Kidney epithelial cell (primary cell): ENCODE measurements around the gene GRID2. TPM values are rescaled to one million over a fixed set of nuclear protein-coding genes. Genes with fewer than 3 reads are reported as not detected.

Experiments used
- DNase-seq: peaks from one replicate; pipeline ENCODE4 v3.0.0-alpha.2; 2010; ENCODE audit warnings: low read depth
- H3K27me3 ChIP-seq: 2 replicates; pipeline ENCODE4 v1.6.0; 2011; ENCODE audit warnings: low read length; ENCODE audit not compliant: control insufficient read depth, insufficient read depth
- H3K36me3 ChIP-seq: 2 replicates; pipeline ENCODE4 v1.5.1; 2011; ENCODE audit warnings: low read length; ENCODE audit not compliant: control insufficient read depth, insufficient read depth
- H3K4me3 ChIP-seq: 2 replicates; pipeline ENCODE4 v1.5.1; 2011; ENCODE audit warnings: low read depth, mild to moderate bottlenecking, control low read depth, low read length
- total RNA-seq: library from RNA; depleted of rRNA; stranded (reverse); fragments of >200 nt; gene quantifications from 2 replicates; pipeline ENCODE4 v1.2.3, GENCODE V29; 2015
- TF ChIP-seq, protein P1 (sequence below): IDR thresholded peaks from 2 replicates; pipeline ENCODE4 v1.5.1; 2011; ENCODE audit warnings: mild to moderate bottlenecking, moderate library complexity, low read length, control low read depth, inconsistent platforms; ENCODE audit not compliant: insufficient read depth, poor library complexity, severe bottlenecking

Gene GRID2
- total RNA-seq, 1 donor from 2014 or later: not detected

DNA sequence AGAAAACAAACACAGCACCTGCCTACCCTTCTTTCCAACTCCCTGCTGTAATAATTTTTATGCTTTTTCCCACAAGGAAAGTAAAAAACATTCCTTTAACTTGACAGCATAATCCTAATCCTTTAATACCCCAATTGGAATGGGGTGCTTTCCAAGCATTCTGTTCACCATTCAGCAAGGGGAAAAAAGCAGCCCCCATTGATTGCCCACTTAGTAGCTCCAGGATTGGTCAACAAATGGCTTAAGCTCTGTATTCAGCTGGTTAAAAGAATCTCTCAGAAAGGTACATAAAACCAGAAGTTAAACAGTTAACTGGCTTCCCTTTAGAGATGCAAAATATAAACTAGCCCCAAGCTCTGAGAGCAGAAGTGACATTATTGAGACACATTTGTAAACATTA is 1330.0 kb downstream of the GRID2 start:
- TF ChIP-seq, protein P1, sequence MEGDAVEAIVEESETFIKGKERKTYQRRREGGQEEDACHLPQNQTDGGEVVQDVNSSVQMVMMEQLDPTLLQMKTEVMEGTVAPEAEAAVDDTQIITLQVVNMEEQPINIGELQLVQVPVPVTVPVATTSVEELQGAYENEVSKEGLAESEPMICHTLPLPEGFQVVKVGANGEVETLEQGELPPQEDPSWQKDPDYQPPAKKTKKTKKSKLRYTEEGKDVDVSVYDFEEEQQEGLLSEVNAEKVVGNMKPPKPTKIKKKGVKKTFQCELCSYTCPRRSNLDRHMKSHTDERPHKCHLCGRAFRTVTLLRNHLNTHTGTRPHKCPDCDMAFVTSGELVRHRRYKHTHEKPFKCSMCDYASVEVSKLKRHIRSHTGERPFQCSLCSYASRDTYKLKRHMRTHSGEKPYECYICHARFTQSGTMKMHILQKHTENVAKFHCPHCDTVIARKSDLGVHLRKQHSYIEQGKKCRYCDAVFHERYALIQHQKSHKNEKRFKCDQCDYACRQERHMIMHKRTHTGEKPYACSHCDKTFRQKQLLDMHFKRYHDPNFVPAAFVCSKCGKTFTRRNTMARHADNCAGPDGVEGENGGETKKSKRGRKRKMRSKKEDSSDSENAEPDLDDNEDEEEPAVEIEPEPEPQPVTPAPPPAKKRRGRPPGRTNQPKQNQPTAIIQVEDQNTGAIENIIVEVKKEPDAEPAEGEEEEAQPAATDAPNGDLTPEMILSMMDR: no peak

DNA sequence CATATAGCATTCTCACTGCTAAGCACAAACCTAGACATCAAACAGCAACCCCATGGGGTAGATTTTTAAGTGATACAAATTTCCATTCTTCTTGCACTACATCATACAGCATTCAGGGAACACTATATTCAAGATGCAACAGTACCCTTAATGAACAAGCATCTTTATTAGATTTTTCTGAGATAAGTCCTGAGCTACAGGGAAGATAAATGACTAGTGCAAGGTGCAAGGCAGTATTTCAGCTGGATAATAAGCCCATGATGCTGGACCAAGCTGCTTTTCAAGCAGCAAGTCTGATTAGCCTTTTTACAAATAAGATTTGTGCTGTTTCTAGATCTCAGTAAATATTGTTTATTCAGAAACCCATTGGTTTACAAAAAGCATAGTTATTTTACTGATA is 1332.2 kb downstream of the GRID2 start:
- no peak overlapping the region for H3K4me3 ChIP-seq
- TF ChIP-seq, protein P1: no peak
- no peak for DNase-seq
- no peaks in the 10 kb centered on the region for H3K36me3 ChIP-seq
- H3K27me3 ChIP-seq: no peaks in the 10 kb centered on the region

More for the DNA sequence above, 1330.0 kb downstream of the GRID2 start:
- Histone ChIP-seq H3K27me3 (no peaks in the 10 kb centered on the region), H3K4me3 (no peak overlapping the region), H3K36me3 (no peaks in the 10 kb centered on the region)
- DNase-seq: no peak

DNA sequence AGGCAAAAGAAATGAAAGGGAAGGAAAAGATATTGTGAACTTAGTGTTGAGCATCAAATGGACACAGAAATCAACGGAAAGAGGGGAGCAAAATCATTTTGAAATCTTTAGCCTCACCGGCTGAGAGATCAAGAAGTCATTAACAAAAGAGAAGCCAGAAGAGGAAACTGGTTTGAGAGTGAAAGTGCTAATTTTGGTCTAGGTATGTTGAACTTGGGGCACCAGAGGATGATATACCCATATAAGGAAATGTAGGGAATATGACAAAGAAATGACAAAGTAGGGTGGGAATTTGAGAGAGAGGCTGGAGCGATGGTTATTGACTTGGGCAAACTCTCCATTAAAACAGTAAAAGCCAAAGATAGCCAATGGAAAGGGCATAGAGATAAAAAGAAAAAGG is 1341.4 kb downstream of the GRID2 start:
- DNase-seq: no peak
- no peaks in the 10 kb centered on the region for H3K36me3 ChIP-seq
- TF ChIP-seq, protein P1: no peak

DNA sequence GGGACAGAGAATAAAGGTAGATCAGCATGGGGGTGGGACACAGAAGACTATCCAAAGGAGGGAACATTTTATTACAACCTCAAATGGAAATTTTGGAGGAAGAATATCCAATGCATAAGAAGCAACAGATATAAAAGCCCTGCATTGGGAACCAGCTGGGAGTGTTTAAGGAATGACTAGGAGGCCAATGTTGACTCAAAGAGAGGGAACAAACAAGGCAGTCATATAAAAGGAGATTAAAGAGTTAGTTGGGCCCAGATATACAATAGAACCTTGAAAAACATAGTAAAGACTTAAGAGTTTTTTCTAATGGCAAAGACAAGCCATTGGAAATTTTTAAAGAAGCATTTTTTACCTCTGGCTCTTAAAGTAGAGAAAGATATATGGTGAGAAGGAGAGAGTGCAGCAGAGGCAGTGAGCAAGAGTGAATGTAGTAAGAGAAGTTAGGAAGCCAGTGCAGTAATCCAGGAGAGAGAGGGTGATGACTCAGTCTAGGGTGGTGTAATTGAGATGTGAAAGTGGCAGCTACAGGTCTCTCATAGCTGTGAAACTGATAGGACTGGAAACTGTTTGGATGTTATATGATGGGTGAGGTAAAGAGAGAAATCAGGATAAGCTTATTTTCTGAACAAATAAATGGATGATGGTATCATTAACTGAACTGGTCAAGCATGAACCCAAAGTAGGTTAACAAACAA is 1342.6 kb downstream of the GRID2 start:
- Histone ChIP-seq H3K4me3 (no peak overlapping the region), H3K36me3 (no peaks in the 10 kb centered on the region), H3K27me3 (no peaks in the 10 kb centered on the region)
- DNase-seq: peak; percentile 16
- TF ChIP-seq, protein P1: no peak

More for the DNA sequence above, 1341.4 kb downstream of the GRID2 start:
- Histone ChIP-seq H3K4me3 (no peak overlapping the region), H3K27me3 (no peaks in the 10 kb centered on the region)

DNA sequence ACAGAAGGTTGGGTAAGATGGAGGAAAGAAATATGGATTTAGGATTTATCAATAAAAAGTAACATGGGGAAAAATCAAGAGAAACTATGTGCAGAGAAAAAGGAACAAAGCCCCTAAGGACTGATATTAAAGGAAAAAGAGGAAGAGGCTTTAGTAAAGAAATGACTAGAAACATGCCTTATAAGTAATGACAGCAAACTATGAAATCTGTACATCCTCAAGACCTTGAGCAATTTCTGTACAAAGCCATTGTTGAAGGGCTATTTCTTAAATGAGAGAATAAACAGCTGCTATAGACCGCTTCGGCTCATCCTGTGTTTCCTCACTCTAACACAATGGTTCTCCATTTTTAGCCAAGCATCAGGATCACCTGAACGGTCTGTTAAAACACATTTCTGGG is 1344.5 kb downstream of the GRID2 start:
- TF ChIP-seq, protein P1: no peak
- no peak overlapping the region for H3K4me3 ChIP-seq
- no peak for DNase-seq

DNA sequence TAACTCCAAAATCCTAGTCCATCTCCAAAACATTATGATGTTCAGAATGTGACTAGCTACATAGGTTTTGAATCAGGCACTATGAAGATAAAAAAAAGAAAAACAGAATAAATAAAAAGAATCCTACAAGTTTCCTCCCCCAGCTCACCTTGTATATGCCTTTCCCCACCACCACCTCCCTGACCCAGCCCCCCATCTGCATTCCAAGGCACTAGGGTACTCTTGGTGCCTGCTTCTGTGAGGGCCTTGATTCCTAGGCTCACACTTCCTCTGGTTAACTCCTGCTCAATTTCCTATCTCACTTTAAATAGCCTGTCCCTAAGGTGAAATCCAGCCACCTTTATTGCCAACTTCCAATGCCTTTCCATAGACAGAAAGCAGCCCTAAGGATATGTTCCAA is 1346.1 kb downstream of the GRID2 start:
- DNase-seq: no peak
- TF ChIP-seq, protein P1: no peak
- H3K4me3 ChIP-seq: no peak overlapping the region
- H3K27me3 ChIP-seq: no peaks in the 10 kb centered on the region
- no peaks in the 10 kb centered on the region for H3K36me3 ChIP-seq

More for the DNA sequence above, 1344.5 kb downstream of the GRID2 start:
- Histone ChIP-seq H3K36me3 (no peaks in the 10 kb centered on the region), H3K27me3 (no peaks in the 10 kb centered on the region)
